KMS-11 (cell line): ENCODE results near the gene EPAS1.

Source experiments
- H2AFZ ChIP-seq: fragments of 200-600 bp; sonication (generic); 2 replicates; pipeline ENCODE4 v1.6.1; 2016; ENCODE audit warnings: antibody characterized with exemption, mixed run types, low read depth
- H3K27ac ChIP-seq: fragments of 200-600 bp; sonication (generic); 2 replicates; pipeline ENCODE4 v1.6.1; 2016; ENCODE audit warnings: mild to moderate bottlenecking, mixed run types
- H3K27me3 ChIP-seq: fragments of 200-600 bp; sonication (generic); 2 replicates; pipeline ENCODE4 v1.6.1; 2017; ENCODE audit warnings: mild to moderate bottlenecking, low read depth, mixed run types, moderate library complexity; ENCODE audit not compliant: insufficient read depth
- H3K36me3 ChIP-seq: fragments of 200-600 bp; sonication (generic); 2 replicates; pipeline ENCODE4 v1.6.1; 2017; ENCODE audit warnings: mild to moderate bottlenecking, mixed run types; ENCODE audit not compliant: insufficient read depth
- H3K4me1 ChIP-seq: fragments of 200-600 bp; sonication (generic); 2 replicates; pipeline ENCODE4 v1.6.1; 2016; ENCODE audit warnings: mild to moderate bottlenecking, low read depth, mixed run types; ENCODE audit not compliant: poor library complexity, severe bottlenecking
- H3K4me2 ChIP-seq: fragments of 200-600 bp; sonication (generic); 2 replicates; pipeline ENCODE4 v1.7.0; 2016; ENCODE audit warnings: mild to moderate bottlenecking, mixed run types
- H3K4me3 ChIP-seq: fragments of 200-600 bp; sonication (generic); IDR thresholded peaks from 2 replicates; pipeline ENCODE4 v1.6.1; 2017; ENCODE audit warnings: low read depth, low read length, mixed read lengths; ENCODE audit not compliant: insufficient read depth
- H3K79me2 ChIP-seq: fragments of 200-600 bp; sonication (generic); 2 replicates; pipeline ENCODE4 v1.6.1; 2016; ENCODE audit warnings: low read depth, mixed run types; ENCODE audit not compliant: insufficient read depth
- H3K9ac ChIP-seq: fragments of 200-600 bp; sonication (generic); 2 replicates; pipeline ENCODE4 v1.6.1; 2016; ENCODE audit warnings: mild to moderate bottlenecking, mixed run types
- H4K20me1 ChIP-seq: fragments of 200-600 bp; sonication (generic); 2 replicates; pipeline ENCODE4 v1.6.1; 2016; ENCODE audit warnings: mild to moderate bottlenecking, mixed run types; ENCODE audit not compliant: insufficient read depth
- CTCF ChIP-seq: fragments of 200-600 bp; sonication (generic); conservative IDR thresholded peaks from 2 replicates; pipeline ENCODE4 v1.6.1; 2017; ENCODE audit warnings: low read depth, mild to moderate bottlenecking, antibody characterized with exemption, low read length, moderate library complexity, mixed read lengths

Gene EPAS1

DNA sequence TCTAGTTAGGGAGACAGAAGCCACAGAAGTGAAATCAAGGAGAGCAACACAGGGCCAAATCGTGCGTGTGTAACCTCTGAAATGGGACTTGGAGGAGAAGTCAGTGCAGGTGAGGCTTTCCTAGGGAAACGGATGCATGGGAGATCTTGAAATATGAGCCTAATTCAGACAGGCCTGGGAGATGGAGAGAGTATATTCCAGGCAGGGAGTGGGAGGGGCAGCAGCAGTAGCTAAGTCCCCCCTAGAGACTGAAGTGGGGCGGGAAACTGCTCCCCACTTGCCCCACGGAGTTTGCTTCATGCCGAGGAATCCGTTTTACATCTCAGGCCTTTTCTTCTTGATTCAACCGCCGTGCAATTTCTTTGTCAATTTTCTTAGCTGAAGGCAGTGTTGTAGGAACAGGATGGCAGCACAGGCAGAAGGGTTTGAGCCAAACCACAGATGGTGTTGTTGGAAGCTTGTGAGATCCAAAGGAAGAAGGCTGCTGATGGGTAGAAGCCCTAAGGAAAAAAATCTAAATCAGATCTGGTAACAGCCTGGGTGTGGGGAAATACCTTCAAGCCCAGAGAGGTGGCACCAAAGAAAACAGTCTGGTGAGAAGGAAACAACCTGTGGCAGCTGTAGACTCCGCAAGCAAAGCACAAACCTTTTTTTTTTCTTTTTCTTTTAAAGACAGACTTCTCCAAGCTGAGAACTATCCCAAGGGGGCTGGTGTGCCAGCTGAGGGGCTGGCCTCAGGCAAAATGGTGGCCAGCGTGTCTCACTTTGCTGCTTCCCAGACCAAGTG, 40.2 kb downstream of the EPAS1 start:
- H3K27ac ChIP-seq = no peak overlapping the region
- no peaks in the 10 kb centered on the region for H4K20me1 ChIP-seq
- no peak for TF ChIP-seq CTCF
- no peaks in the 10 kb centered on the region for H3K4me1 ChIP-seq
- no peak overlapping the region for H2AFZ ChIP-seq
- no peak overlapping the region for H3K9ac ChIP-seq
- H3K4me3 ChIP-seq = no peak overlapping the region
- H3K36me3 ChIP-seq = no peaks in the 10 kb centered on the region
- no peak overlapping the region for H3K4me2 ChIP-seq
- H3K27me3 ChIP-seq = no peaks in the 10 kb centered on the region
- no peaks in the 10 kb centered on the region for H3K79me2 ChIP-seq

- Histone ChIP-seq H3K27ac (no peak overlapping the region), H2AFZ (no peak overlapping the region), H3K27me3 (no peaks in the 10 kb centered on the region), H4K20me1 (no peaks in the 10 kb centered on the region), H3K4me2 (no peak overlapping the region), H3K4me3 (no peak overlapping the region), H3K9ac (no peak overlapping the region), H3K36me3 (no peaks in the 10 kb centered on the region), H3K4me1 (no peaks in the 10 kb centered on the region), H3K79me2 (no peaks in the 10 kb centered on the region)
- TF ChIP-seq CTCF = no peak
Measured at GRCh38 chr2:46338674-46339073, 41.5 kb downstream of the EPAS1 start.

DNA sequence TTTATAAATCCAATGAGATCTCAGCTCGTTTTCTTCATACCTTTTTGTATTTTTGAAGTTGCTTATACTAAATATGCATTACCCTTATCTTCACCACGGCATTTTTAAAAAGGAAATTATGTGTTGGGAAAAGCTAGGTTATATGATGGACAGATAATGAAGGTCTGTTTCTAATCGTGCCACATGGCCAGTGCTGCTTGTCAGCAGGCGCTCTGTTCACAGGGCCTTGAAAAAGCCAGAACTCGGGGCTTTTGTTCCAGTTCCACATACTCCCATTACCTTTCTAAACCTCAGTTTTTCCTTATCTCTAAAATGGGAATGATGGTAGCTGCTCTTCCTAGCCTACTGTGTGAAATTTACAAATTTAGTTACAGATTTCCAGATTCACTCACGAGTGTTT, 42.0 kb downstream of the EPAS1 start:
- H3K4me2 ChIP-seq = no peak overlapping the region
- no peaks in the 10 kb centered on the region for H4K20me1 ChIP-seq
- no peak overlapping the region for H3K4me3 ChIP-seq
- H3K79me2 ChIP-seq = no peaks in the 10 kb centered on the region
- TF ChIP-seq CTCF = no peak
- H3K9ac ChIP-seq = no peak overlapping the region
- no peaks in the 10 kb centered on the region for H3K4me1 ChIP-seq
- H3K27ac ChIP-seq = no peak overlapping the region
- H2AFZ ChIP-seq = no peak overlapping the region
- no peaks in the 10 kb centered on the region for H3K27me3 ChIP-seq
- no peaks in the 10 kb centered on the region for H3K36me3 ChIP-seq

DNA sequence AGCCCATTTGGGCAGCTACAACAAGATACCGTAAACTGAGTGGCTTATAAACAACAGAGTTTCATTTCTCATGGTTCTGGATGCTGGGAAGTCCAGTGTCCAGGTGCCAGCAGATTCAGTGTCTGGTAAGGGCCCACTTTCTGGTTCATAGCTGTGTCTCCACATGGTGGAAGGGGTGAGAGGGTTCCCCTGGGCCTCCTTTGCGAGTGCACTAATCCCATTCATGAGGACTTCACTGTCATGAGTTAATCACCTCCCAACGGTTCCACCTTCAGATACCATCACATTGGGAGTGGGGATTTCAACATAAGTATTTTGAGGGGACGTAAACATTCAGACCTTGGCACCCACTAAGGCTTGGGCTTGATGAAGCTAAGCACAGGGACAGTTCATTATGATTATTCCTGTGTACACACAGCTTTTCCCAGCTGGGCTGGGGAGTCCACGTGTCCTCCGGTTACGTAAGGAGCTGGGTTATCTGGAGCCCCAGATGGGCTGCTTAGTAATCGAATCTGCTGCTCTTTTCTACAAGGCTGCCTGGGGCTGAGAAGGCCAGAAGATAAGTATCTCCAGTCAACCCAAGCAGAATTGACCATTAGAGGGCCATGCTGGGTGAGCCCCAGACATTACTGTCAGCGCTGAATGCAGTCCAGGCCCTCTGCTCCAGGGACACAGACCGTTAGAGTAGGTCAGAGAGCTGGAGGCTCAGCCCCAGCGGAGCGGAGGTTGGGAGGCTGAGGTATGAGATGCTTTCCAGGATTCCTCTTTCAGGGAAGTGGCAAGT, 42.7 kb downstream of the EPAS1 start:
- no peak overlapping the region for H3K4me2 ChIP-seq
- H4K20me1 ChIP-seq = no peaks in the 10 kb centered on the region
- H3K4me1 ChIP-seq = no peaks in the 10 kb centered on the region
- H3K79me2 ChIP-seq = no peaks in the 10 kb centered on the region
- no peak overlapping the region for H3K27ac ChIP-seq
- no peak for TF ChIP-seq CTCF
- no peaks in the 10 kb centered on the region for H3K36me3 ChIP-seq
- no peak overlapping the region for H3K9ac ChIP-seq
- H3K27me3 ChIP-seq = no peaks in the 10 kb centered on the region
- H3K4me3 ChIP-seq = no peak overlapping the region
- H2AFZ ChIP-seq = no peak overlapping the region
